GM21447 (cell line): ENCODE data around the gene MEPCE.

Source experiments
- ATAC-seq: cut with Tn5 transposase; IDR thresholded peaks from one replicate; pipeline ENCODE4 v1.9.1; 2021; ENCODE audit not compliant: unreplicated experiment

MEPCE gene

DNA sequence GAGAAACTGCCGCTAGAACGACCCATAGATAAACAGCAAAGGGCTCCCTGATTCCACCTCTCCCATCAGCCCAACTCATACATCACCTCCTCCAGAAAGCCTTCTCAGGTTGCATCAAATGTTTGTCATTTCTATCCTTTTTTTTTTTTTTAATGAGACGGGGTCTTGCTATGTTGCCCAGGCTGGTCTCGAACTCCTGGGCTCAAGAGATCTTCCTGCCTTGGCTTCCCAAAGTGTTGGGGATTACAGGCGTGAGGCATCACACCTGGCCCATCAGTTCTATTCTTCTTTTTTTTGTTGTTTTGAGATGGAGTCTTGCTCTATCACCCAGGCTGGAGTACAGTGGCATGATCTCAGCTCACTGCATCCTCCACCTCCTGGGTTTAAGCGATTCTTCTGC lies 27.4 kb downstream of the MEPCE start:
- no peak for ATAC-seq

DNA sequence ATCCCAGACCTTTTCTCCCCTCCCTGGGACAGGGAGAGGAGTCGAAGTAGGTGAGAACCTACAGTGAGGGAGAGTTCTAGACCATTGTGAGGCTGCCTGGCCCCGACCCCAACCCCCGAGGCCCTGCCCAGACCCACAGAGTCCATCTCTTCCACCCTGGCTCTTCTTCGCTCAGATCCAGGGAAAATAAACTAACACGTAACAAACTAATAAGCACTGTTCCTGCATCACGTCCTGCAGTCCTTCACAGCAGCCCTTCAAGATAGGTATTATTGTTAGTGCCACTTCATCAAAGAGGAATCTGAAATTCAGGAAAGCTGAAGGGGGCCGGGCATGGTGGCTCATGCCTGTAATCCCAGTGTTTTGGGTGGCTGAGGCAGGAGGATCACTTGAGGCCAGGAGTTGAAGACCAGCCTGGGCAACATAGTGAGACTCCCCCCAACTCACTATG lies 34.6 kb downstream of the MEPCE start, which contains the start of gene SPACDR:
TSS of gene SPACDR (minus strand) at position 51 of the 451 bp plus-strand sequence. CDS start 235 bp downstream, outside the sequence.
- ATAC-seq = no peak

GRCh38 chr7:100464791-100465190 lies 35.2 kb downstream of the MEPCE start:
- no peak for ATAC-seq

- ATAC-seq = no peak
These were observed 35.7 kb downstream of the MEPCE start for GRCh38 chr7:100465299-100465698.

- ATAC-seq = no peak
These were observed 36.2 kb downstream of the MEPCE start for GRCh38 chr7:100465702-100466311.

GRCh38 chr7:100466653-100467605 lies 37.3 kb downstream of the MEPCE start:
- ATAC-seq = no peak

- ATAC-seq = no peak
These were observed 38.2 kb downstream of the MEPCE start for GRCh38 chr7:100467638-100468373.

DNA sequence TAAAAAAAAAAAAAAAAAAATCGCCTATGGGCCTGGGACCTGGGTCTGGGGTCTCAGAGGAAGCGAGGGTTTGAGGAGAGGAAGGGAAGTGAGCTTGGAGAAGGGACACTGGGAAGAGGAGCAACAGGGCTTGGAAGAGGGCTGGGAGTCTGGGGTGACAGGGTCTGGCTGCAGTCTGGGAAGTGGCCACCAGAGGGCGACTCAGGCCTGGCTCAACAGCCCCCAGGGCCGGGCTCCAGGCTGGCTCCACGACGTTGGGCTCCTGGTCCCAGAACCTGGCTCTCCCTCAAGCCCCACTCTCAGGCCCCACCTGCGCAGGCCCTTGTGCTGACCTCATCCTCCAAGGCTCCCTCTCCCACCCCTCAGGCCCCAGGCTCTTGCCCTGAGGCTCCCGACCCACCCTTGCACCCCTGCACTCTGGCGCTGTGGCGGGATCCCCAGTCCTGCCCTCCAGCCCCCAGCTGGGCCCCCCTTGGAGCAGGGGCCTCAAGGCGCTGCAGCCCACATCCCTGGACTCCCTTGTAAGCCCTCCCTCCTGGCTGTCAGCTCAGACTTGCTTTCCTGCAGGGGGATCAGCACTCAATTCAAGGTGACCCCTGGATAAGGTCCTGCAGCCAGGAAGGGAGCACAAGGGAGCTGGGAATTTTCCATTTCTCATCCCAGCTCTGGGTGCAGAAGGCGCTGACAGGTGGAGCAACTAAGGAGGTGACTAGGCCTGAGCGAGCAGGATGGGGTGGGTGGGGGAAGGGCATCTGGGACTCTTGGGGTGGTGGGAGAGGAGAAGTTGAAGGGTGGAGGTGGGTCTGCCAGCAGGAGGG lies 39.8 kb downstream of the MEPCE start:
- ATAC-seq = no peak

GRCh38 chr7:100471021-100471420 lies 41.4 kb downstream of the MEPCE start:
- no peak for ATAC-seq

- no peak for ATAC-seq
These were observed 42.7 kb downstream of the MEPCE start for GRCh38 chr7:100472121-100472851.

GRCh38 chr7:100472854-100473499 lies 43.3 kb downstream of the MEPCE start:
- ATAC-seq = no peak

DNA sequence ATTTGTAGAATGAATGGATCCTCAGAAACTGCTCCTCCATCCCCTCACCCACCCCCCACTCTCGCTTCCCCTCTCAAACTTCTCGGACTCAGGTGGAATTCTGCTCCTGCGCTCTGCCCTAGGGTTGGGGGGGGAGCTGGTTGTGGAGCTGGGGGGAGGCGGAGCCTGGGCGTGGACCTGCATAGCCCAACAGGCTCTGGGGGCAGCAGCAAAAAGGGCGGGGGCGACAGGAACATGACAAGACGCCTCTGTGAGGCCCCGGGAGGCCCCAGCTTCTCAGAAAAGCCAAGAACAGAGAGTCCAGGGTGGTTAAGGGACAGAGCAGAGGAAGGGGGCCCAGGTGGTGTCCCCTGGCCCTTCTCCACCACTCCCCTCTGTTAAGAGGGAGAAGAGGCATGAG lies 45.9 kb downstream of the MEPCE start:
- ATAC-seq = no peak

DNA sequence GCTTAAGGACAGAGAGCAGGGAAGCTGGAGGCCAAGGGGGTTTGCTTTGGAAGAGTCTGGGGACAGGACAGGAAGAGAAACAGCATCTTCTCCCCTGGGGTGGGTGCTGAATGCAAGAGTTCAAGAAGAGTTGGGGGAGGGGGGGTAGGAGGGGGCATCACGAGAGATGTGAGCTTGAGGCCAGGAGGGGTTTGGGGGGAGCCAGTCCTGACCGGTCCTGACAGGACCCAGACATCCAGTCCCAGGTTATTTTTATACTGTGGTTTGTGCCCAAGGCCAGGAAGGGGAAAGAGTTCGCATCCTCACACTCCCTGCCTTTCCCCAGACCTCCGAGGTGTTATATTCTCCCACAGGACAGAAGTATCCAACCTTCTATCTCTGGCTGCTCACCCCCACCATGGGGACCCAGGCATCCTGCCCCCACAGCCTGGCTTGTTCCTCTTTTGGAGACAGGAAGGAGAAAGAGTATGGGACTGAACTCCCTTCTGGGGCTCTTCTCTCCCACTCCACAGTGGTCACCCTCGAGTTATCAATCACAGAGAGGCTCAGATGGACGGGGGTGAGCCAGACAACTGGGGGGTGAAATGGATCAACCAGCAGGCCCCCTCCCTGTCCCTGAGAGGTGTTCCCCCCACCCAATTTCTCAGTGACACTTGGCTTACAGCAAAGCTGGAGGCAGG lies 46.6 kb downstream of the MEPCE start:
- no peak for ATAC-seq

- ATAC-seq = no peak
These were observed 47.6 kb downstream of the MEPCE start for GRCh38 chr7:100476903-100477870.

- ATAC-seq = no peak
These were observed 48.2 kb downstream of the MEPCE start for GRCh38 chr7:100477871-100478267.

- ATAC-seq = peak; percentile 67
These were observed 49.5 kb downstream of the MEPCE start, which contains the start of gene TSC22D4 for GRCh38 chr7:100478958-100479660. Gene TSC22D4, minus strand, starts transcription at chr7:100479214. Its CDS starts 1,176 bp downstream, at chr7:100478038.

- no peak for ATAC-seq
These were observed 51.8 kb downstream of the MEPCE start for GRCh38 chr7:100481466-100481865.
